GM18868 (cell line): Measurements from ENCODE around the gene SCAF8.

Experiments
- ATAC-seq: cut with Tn5 transposase; IDR thresholded peaks from one replicate; pipeline ENCODE4 v1.9.1; 2021; ENCODE audit warnings: mild to moderate bottlenecking, moderate library complexity; ENCODE audit not compliant: unreplicated experiment

The SCAF8 gene

GRCh38 chr6:154830771-154831170 is 97.6 kb downstream of the SCAF8 start:
- ATAC-seq: no peak

DNA sequence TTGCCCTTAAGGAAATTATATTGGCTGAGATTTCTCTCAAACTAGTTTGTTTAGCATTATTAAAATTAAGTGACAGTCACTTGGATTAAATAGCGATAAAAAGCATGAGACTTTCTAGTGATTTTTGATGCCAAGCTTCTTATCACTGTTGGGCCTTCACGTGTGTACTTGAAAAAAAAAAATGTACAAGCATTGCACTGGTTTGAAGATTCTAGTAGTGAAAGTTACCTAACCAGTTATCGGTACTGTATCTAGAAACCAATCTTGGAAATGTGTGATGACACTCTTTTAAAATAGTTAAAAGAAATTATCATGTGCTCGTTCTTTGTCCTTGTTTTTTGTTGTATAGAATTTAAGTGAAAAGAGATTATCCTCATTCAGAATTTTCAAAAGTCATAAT is 102.1 kb downstream of the SCAF8 start:
- no peak for ATAC-seq

- ATAC-seq: no peak
Observed at GRCh38 chr6:154839546-154839945, 106.3 kb downstream of the SCAF8 start.

GRCh38 chr6:154840363-154840762 is 107.1 kb downstream of the SCAF8 start:
- no peak for ATAC-seq

DNA sequence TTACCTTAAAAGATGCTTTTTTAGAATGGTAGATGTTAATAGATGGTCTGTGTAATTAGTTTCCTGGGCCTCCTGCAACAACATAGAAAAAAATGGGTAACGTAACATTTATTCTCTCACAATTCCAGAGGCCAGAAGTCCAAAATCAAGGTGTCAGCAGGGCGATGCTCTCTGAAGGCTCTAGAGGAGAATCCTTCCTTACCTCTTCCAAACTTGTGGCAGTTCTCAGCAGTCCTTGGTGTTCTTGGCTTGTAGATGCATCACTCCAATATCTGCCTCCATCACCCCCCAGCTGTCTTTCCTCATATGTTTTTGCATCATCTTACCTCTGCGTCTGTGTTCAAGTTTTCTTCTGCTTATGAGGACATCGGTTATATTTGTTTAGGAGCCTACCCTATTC is 107.9 kb downstream of the SCAF8 start:
- ATAC-seq: no peak

- no peak for ATAC-seq
Observed at GRCh38 chr6:154842833-154843232, 109.6 kb downstream of the SCAF8 start.

- no peak for ATAC-seq
Observed at GRCh38 chr6:154847318-154847717, 114.1 kb downstream of the SCAF8 start.

DNA sequence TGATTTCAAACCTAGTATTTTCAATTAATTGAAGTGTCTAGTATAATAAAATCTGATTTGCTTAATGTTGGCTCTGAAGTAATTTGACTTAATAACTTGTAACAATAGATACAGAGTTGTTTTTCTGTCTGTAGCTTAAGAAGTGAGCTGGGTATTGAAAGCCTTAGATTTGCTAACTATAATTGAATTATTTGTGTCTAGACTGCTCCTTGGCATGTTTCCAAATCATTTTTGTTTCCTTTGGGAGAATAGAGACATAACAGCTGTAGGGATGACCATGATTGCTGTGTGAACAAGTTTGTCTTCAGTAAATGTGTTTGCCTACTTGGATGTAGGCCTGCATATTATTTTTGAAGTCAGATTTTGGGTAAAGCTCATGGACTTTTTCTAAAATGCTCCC is 115.4 kb downstream of the SCAF8 start:
- ATAC-seq: no peak

- no peak for ATAC-seq
Observed at GRCh38 chr6:154849475-154849874, 116.3 kb downstream of the SCAF8 start.

- no peak for ATAC-seq
Observed at GRCh38 chr6:154852687-154853086, 119.5 kb downstream of the SCAF8 start.

DNA sequence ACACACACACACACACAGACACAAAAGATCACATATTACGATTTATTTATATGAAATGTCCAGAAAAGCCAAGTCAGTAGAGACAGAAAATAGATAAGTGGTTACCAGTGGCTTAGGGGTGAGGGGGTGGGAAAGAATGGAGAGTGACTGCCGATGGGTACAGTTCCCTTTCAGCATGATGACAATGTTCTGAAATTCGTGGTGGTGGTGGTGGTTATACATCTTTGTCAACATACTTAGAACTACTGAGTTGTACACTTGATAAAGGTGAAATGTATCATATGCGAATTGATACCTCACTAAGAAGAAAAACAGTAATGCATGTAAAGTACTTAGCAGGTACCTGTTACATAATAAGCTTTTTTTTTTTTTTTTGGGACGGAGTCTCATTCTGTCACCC is 124.3 kb downstream of the SCAF8 start:
- ATAC-seq: no peak

- ATAC-seq: no peak
Observed at GRCh38 chr6:154861825-154862224, 128.6 kb downstream of the SCAF8 start.

DNA sequence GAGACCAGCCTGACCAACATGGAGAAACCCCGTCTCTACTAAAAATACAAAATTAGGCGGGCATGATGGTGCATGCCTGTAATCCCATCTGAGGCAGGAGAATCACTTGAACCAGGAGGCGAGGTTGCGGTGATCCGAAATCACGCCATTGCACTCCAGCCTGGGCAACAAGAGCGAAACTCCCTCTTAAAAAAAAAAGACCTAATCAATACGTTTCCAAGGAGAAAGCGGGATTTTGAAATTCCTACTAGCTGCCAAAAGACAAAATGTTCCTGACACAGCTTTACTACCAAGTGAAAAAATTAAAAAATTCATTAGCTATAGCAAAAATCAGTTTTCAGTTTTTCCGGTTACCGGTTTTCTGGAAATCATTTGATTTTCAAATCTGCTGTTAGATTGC is 129.3 kb downstream of the SCAF8 start:
- ATAC-seq: no peak

- ATAC-seq: no peak
Observed at GRCh38 chr6:154864066-154864430, 130.8 kb downstream of the SCAF8 start.

GRCh38 chr6:154865291-154865690 is 132.1 kb downstream of the SCAF8 start:
- no peak for ATAC-seq

GRCh38 chr6:154868143-154868594 is 135.0 kb downstream of the SCAF8 start:
- ATAC-seq: no peak

DNA sequence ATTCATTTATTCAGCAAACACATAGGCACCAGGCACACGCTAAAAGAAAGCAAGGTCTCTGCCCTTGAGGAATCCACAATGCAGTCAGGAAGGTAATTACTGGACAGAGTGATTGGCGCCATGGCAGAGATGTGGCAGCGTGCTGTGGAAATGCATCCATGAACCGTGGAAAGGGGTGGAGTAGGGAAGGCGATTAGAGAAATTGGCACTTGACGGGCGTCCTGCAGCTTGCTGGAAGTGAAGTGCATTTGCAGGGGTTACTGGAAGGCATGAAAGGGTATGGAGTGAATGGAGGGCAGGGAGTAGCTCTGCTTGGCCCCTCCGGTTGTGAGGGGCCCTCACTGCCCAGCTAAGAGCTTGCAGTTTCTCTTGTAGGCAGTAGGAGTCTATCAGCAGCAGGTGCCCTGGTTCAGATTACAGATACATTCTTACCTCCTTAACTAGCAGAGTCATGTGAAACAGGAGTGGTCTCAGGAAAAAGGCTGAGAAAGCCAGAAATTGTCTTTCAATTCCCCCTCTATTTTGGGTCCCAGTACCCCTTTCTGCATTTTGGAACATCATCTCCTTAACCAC is 139.4 kb downstream of the SCAF8 start:
- ATAC-seq: no peak

- ATAC-seq: no peak
Observed at GRCh38 chr6:154873546-154873945, 140.3 kb downstream of the SCAF8 start.

- ATAC-seq: no peak
Observed at GRCh38 chr6:154874773-154875592, 141.8 kb downstream of the SCAF8 start.

GRCh38 chr6:154876486-154877280 is 143.5 kb downstream of the SCAF8 start:
- ATAC-seq: no peak

- ATAC-seq: no peak
Observed at GRCh38 chr6:154878871-154879491, 145.8 kb downstream of the SCAF8 start.
